GM18951 (cell line): ENCODE data around the gene MPC1.

Experiments used
- POLR2A ChIP-seq: IDR thresholded peaks from 4 replicates; pipeline ENCODE4 v1.6.1; 2011; ENCODE audit warnings: mild to moderate bottlenecking; ENCODE audit not compliant: insufficient read length, insufficient read depth; ENCODE audit errors: extremely low read depth
- in situ Hi-C: fragments of 300-500 bp; cut with MboI; formaldehyde crosslinking; loops from one replicate; pipeline ENCODE4 v1.12.0; 2022; ENCODE audit warnings: low sequenced_read_pairs, mixed read lengths, inconsistent platforms; ENCODE audit not compliant: unreplicated experiment

Gene MPC1

DNA sequence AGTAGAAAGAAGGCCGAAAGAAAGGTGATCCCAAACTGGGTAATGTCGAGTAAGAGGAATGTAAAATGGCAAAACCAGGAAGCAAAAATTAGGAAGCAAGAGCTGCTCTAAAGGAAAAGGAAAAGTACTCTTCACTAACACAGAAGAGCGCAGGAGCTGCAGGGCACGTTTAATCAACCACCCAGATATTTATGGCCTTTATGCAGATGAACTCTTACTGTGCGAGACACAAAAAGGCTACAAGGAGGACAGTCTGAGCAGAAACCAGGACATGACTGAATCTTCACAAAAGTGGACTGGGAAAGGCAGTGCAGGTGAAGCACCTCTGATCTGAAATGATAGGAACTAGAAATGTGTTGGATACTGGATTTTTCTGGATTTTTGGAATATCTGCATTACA lies 59.3 kb downstream of the MPC1 start:
- TF ChIP-seq POLR2A = no peak
- in situ Hi-C loops = no loop called here

DNA sequence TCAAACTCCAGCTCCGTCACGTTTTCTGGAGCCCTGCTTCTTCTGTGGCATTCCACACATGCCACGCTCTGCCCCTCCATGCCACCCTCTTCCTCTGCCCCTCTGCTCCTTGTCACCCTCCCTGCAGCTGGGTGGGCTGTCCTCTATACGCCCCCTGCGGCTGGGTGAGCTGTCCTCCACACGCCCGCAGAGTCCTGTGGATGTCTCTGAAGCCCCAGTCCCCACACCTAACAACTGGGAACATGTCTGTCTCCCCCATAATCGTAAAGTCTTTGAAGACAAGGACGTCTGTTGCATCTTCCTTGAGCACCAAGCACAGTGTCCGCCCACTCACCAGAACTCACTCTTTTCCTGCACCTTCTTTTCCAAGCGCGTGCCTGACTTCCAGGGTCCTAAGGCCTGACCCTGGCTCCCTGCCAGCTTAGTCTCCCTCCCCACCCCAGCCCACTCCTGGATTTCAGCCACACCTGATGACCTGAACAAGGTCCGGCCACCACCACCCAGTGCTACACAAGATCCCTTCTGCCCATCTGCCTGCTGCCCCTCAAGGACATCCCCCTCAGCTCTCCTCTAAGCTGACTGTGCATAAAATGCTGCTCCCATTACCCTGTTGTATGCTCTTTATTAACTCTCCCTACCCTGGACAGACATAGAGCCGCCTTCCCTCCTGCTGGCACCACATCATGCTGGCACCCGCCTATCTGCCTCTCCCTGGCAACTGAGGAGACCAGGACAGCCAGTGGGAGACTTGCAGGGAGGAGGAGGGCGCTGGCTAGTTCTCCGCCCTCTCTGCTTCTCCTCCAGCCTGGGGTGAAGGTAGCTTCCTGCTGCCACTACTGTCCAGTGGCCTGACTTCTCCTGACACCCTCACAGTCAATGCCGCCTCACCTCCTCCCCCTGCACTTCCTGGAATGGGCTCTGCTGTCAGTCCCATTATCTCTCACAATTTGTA lies 63.8 kb downstream of the MPC1 start:
- in situ Hi-C loops = no loop called here
- peak; percentile 13 for TF ChIP-seq POLR2A

DNA sequence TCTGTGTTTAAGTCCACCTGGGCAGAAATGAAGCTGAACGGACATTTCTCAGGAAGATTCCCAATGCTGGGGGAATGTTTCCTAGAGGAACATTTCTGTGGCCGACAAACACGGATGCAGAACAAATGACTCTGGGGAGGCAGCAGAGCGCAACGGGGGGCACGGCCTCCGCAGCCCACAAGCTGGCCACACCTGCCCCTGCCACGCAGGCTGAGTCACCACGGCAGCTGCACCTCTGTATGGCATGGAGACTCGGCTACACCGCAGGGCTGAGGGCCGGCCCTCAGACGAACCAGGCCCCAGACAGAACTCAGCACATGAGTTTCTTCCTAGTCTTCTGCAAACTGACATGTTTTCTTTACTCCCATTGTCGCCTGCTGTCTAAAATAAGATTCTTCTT lies 64.5 kb downstream of the MPC1 start:
- no peak for TF ChIP-seq POLR2A
- in situ Hi-C loops = no loop called here

DNA sequence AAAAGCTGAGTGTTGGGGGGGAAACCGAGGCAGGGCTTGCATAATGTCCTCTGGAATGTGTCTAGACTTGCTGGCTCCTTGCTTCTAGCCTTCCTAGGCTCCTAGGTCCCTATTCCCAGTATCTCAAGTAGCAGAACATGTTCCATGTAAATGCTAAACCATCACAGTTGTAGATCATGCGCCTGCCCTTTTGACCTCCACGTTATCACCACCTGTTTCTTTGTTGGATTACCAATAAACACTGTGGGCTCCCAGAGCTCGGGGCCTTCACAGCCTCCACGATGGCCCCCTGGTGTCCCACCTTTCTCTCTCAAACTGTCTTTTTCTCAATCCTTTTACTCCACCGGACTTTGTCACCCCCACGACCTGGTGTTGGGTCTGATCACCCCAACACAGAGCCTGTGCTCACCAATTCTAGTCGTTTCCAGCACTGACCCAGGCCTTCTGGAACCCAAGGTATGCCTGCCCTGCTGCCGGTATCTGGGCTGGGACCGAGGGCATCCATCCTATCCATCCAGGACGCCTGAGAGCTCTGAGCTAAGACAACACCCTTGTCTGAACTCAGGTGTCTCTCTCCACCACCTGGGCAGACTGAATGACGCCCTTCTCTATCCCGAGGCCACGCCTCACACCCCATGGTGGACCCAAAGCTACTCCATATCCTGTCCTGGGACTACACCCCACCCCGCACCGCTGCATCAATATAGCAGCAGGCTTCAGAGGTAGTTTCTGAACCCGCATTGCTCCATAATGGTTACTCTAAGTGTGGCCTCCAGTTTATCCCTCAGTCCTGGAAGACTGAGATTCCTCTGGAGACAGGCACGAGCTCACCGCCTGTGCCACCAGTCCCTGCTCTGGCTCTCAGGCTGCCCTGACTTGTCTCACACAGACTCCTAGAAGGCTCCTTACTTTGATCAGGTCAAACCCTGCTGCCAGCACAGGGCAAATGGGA lies 65.2 kb downstream of the MPC1 start:
- TF ChIP-seq POLR2A = no peak
- in situ Hi-C loops = no loop called here

DNA sequence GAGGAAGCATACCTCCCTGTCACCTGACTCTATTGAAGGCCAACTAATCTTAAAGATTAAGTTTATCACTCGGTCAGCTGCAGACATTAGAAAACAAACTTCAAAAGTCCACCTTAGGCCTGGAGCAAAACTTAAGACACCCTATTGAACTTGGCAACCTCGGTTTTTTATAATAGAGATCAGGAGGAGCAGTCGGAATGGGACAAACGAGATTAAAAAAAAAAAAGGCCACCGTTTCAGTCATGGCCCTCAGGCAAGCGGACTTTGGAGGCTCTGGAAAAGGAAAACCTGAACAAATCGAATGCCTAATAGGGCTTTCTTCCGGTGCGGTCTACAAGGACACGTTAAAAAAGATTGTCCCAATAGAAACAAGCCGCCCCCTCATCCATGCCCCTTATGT lies 67.3 kb downstream of the MPC1 start:
- no peak for TF ChIP-seq POLR2A
- in situ Hi-C loops = no loop called here
